SK-N-MC (cell line): ENCODE measurements around the gene RBM5.

Source experiments
- EZH2 ChIP-seq: fragments of 200-600 bp; sonication (generic); IDR thresholded peaks from one replicate; pipeline ENCODE4 v1.6.1; 2017; ENCODE audit warnings: antibody characterized with exemption
- POLR2AphosphoS5 ChIP-seq: IDR thresholded peaks from 2 replicates; pipeline ENCODE4 v1.6.1; 2012; ENCODE audit warnings: mild to moderate bottlenecking, low read depth, low read length, borderline replicate concordance

DNA sequence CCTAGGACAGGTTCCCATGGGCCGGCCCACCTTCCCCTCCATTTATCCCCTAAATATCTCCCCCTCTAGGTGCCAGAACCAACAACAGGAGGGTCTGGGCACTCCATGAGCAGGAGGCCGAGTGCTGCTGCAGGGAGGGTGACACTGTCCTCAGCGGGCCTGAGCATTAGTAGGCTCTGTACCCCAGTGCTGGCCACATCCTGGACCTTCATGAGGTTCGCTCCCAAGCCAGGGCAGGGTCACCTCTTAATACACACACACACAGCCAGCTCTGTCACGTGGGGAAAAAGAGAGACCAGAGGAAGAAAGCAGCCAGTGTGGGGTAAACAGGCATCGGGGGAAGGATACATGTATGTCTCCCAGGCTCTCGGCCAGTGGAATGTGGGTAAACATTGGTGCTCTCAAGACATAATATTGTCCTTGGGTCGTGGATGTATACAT is 38.6 kb downstream of the RBM5 start:
- no peak for TF ChIP-seq EZH2
- no peak for TF ChIP-seq POLR2AphosphoS5
